ENCODE measurements around the gene EIF3F.

EIF3F gene, protein sequence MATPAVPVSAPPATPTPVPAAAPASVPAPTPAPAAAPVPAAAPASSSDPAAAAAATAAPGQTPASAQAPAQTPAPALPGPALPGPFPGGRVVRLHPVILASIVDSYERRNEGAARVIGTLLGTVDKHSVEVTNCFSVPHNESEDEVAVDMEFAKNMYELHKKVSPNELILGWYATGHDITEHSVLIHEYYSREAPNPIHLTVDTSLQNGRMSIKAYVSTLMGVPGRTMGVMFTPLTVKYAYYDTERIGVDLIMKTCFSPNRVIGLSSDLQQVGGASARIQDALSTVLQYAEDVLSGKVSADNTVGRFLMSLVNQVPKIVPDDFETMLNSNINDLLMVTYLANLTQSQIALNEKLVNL

DNA sequence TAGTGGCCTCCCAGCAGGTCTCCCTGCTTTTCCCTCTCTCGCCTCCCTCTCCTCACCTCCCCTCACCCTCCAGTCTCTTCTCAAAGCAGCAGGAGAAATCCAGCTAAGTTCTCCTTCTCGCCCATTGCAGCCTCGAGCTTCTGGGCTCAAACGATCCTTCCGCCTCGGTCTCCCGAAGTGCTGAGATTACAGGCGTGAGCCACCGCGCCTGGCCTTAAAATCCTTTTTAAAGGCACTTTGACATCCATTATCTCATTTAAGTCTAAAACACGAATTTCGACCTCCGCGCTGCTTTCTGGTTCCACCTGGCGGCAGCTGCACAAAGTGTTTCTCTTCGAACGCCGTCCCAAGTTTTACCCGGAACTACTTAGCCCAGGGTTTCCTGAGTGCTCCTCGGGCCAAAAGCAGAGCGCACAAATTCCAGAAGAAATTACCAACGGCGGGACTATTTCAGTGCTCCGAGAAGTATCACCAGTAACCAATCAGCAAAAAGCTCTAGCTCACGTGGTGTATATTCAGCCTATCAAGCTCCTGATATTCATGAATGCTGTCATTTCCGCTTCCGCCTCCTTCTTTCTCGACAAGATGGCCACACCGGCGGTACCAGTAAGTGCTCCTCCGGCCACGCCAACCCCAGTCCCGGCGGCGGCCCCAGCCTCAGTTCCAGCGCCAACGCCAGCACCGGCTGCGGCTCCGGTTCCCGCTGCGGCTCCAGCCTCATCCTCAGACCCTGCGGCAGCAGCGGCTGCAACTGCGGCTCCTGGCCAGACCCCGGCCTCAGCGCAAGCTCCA is at the start of gene EIF3F:
EIF3F (plus strand) TSS at position 570 of the 792 bp plus-strand sequence; CDS start at position 586, 16 bp downstream.
- DNase-seq (ENCODE audit: low spot score): peak; percentile 99

DNA sequence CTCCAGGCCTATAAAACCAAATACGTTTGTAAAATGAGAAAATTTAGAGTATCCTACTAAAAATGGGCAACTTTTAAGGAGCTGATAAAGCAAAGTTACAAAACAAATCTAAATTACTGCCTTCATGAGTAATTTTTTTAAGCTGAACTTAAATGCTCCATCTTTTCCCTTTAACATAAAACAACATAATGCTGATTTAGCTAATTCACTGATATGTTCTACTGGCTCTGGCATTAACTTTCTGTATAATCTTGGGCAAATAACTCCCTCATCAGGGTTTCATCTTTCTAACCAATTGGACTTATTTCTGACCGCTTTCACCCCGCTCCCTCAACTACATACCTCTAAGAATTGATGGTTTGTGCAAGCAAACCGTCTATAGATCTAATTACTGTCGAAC is 46.0 kb upstream of the EIF3F start:
- DNase-seq (ENCODE audit: low spot score): no peak

DNA sequence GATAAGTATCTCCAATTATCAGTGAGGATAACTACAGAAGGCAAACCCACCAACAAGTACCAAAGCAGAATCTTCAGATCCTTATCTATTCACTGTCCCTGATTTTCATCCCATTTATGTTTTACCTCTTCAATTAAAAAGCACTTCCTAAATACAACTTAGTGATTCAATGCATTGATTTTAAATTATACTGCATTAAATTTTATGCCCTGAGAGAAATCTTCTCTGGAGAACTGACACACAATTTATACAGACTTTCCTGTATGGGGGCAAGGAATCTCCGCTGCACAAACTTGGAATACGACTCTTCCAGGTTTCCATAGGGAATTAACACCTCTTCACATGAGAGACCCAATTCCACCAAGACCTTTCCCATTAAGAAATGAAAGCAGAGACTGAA is 45.5 kb upstream of the EIF3F start, which contains the start of gene OR10A3:
OR10A3 (minus strand) TSS at position 101 of the 400 bp plus-strand sequence. CDS start 2,188 bp downstream, outside the sequence.
- no peak for DNase-seq (ENCODE audit: low spot score)

DNA sequence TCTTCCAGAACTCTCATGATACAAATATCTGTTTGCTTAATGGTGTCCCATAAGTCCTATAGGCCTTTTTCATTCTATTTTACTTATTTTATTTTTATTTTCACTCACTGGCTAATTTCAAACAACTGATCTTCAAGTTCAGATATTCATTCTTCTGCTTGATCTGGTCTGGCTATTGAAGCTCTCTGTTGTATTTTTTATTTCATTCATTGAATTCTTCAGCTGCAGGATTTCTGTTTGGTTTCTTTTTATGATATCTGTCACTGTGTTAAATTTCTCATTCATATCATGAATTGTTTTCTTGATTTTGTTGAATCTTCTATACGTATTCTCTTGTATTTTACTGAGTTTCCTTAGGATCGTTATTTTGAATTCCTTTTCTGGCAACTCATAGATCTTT is 43.0 kb upstream of the EIF3F start:
- DNase-seq (ENCODE audit: low spot score): no peak

DNA sequence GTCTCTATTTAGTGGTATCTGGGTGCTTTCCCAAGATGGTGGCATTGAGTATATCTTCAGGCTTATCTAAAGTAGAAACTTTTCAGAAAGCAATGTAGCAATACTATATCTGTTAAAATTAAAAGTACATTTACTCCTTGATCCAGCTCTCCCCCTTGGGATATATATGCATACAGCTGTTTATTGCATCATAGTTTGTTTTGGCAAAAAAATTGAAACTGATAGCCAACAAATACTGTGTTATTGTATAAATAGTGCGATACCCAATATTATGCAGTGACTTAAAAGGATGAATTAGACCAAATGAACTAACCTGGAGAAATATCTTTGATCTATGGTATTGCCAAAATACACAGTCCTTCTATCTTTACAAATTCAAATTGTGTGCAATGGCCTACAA is 37.2 kb upstream of the EIF3F start:
- no peak for DNase-seq (ENCODE audit: low spot score)

DNA sequence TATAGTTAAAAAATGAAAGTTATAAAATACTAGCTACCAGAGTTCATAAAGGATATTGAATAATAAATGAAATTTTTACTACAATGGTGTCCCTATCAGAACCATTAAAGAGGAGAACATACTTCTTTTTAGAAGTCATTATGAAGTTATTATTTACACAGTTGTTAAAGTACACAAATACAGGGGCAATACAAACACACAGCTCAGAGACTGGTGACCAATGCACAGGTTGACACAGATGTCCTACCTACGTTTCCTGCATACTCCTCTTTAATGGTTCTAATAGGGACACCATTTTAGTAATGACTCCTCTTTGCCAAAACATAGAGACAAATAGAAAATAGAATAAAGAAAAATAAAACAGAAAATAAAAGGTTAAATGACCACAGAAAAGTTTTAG is 31.9 kb upstream of the EIF3F start:
- no peak for DNase-seq (ENCODE audit: low spot score)

DNA sequence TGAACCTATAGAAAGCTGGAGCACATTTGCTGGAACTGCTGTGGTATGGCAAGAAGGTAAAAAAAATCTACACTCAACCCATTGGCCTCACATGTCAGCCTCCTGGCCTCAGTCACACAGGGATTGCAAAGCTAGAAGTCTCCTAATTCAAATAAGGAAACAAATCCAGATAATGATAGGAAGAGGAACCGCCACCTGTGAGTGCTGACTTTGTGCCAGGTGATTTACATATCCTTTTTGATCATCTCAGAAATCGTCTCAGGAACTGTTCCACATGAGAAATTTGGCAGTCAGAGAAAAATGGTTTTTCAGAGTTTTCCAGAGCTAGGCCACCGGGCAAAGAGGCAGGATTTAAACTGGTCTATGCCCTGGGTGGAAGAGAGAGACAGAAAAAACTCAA is 22.9 kb upstream of the EIF3F start:
- no peak for DNase-seq (ENCODE audit: low spot score)

DNA sequence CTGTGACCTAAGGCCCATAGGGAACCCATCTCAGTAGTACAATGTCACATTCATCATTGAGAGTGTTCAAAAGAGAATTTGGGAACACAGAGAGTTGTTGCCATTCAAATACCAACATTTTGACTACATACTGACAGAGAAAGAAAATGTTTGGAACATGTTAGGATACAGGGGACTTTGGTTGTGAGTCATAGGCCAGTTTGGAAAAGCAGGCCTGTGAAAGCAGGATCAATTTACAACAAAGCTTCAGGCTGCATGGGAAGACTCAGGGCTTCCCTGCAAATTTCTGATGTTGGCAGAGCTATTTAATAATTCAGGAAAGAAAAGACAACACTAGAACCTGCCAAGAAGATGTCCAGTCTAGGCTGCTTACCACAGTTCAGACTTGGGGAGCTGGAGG is 22.3 kb upstream of the EIF3F start:
- no peak for DNase-seq (ENCODE audit: low spot score)

DNA sequence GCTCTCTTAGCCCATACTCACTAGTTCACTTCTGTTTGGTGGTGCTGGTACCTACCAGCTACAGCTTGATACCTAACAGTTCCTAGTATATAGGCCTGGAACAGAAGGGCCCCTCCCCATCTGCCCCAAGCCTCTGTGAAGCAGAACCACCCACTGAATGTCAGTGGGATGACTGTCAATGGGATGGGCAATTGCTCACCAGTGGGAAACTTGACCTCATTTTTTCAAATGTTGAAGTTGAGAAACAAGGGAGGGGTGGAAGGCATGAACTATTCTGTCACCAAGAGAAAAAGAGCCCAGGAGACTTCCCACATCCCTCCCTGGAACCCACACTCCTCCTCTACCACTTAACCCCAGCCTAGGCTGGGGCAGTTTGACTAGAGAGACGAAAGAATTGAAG is 21.8 kb upstream of the EIF3F start, which contains the start of gene NLRP10:
NLRP10 (minus strand) TSS at position 62 of the 400 bp plus-strand sequence. CDS start 1,952 bp downstream, outside the sequence.
- DNase-seq (ENCODE audit: low spot score): no peak

DNA sequence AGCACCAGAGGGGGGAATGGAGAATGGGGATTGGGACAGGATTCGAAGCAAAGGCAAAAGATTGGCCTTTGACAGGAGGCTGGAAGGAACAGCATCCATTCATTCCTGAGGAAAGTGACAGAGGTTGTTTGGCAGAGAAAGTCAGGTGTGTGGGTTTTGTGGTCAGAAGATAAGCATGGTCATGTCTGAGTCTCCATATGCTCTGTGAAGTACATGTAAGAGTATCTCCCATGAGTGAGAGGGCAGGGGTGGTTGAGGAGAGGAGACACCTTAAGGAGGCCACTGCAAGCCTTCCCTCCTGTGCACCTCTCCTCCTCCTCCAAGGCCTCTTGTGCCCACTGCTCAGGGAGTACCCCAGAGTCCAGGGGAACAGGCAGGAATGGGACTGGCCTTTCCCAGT is 20.0 kb upstream of the EIF3F start:
- DNase-seq (ENCODE audit: low spot score): no peak

DNA sequence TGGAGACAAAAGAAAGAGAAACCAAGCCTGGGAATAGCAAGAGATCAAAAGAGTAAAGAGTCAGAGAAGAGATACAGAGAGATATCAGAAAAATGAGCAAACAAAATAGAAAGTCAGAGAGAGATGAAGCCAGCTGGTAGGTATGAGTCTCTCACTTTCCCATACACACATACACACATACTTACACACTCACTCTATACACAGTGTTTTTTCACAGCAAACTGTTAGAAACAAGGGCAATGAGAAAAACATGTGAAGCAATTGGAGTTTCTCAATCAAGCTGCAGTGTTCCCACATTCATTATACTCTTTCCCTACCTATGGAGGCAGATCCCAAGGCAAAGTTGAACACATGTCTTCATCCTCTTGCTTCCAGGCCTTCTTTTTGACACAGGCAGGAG is 19.3 kb upstream of the EIF3F start:
- DNase-seq (ENCODE audit: low spot score): no peak

DNA sequence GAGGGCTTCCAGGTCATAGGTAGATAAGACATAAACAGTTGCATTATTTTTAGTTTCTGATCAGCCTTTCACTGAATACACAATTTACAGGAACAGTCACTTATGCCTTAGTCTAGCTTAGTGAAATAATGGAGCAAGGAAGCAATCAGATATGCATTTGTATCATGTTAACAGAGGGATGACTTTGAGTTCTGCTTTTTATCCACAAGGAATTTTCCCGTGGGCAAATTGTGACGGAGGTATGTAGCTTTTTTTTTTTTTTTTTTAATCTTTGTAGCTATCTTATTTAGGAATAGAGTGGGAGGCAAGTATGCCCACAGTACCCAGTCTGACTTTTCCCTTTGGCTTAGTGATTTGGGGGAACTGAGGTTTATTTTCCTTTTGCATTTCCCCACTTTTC is 18.5 kb upstream of the EIF3F start:
- DNase-seq (ENCODE audit: low spot score): no peak

DNA sequence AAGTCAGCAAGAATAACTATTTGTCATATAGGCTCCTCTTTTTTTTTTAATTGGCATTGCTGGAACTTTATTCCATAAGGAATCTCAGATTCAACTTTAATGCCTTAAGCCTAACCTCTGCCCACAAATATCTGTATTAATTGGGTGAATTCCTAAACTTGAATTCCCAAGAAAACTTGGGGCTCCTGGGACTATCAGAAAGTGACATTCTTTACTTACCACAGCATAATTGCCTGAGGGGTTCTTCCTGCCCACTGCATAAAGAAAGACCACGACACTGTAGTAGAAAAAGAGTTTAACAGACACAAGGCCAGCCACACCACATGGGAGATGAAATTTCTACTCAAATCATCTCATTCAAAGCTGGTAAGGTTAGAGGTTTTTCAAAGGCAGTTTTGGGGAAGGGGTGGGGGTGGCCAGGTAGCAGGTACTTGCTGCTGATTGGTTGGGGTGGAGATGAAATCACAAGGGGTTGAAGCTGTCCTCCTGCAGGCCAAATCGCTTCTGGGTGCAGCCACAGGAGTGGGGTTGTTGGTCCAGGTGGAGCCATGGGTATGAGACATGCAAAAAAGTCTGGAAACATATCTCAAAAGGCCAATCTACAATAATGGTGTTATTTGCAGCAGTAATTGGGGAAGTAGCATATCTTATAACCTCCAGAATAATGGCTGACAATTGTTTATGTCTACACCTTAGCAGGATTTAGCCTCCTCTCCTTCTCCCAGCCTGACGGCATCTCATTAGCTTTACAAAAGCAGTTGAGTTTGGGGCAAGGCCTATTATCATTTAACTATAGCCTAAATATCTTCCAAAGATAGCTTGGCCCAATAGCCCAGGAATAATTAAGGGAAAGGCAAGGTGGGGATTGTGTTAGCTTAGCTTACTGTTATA is 17.1 kb upstream of the EIF3F start:
- DNase-seq (ENCODE audit: low spot score): no peak

DNA sequence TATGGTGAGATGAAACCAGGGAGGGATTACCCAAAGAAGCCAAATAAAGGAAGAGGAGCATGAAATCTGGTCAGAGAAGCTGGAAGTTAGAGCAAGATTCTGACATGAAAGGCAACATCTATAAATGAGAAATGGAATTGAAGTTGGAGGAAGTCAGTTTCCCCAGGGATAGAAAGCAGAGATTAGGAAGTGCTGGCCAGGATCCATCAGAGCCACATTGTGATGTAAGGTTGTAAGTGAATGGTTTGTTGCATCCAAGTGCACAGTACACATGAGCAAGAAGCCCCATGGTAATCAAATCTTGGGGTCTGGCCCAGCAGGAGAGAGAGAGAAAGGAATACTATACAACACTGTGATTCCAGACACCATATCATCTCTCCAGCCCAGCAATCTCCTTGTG is 15.3 kb upstream of the EIF3F start:
- no peak for DNase-seq (ENCODE audit: low spot score)

DNA sequence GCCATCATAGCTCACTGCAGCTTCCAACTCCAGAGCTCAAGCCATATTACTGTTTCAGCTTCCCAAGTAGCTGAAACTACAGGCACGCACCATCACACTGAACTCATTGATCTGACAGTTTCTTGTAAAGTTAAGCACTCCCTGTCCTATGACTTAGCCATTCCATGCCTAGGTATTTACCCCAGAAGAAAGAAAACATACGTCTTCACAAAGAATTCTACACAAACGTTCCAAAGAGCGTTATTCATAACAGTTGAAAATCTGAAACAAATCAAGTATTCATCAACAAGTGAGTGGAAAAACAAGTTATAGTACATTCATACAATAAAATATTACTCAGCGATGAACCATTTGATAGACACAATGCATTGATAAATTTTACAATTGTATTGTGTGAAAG is 14.1 kb upstream of the EIF3F start:
- no peak for DNase-seq (ENCODE audit: low spot score)

DNA sequence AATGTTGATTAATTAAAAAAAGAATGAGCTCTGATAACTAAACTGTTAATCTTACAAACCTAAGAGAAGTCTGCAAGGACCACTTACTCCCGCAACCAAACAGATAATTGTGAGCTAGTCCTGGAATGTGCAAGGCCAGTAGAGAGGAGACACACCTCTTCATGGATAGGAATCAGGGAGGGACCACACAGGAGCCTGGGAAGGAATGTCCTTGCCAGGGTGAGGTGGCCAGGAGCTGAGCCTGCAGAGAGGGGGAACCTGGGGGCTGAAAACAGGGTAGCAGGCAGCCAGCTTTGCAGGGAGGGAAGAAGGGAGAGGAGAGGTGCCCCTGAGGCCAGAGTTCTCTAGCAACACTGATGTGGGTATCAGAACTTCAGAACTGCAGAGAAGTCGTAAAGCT is 12.5 kb upstream of the EIF3F start:
- DNase-seq (ENCODE audit: low spot score): no peak

DNA sequence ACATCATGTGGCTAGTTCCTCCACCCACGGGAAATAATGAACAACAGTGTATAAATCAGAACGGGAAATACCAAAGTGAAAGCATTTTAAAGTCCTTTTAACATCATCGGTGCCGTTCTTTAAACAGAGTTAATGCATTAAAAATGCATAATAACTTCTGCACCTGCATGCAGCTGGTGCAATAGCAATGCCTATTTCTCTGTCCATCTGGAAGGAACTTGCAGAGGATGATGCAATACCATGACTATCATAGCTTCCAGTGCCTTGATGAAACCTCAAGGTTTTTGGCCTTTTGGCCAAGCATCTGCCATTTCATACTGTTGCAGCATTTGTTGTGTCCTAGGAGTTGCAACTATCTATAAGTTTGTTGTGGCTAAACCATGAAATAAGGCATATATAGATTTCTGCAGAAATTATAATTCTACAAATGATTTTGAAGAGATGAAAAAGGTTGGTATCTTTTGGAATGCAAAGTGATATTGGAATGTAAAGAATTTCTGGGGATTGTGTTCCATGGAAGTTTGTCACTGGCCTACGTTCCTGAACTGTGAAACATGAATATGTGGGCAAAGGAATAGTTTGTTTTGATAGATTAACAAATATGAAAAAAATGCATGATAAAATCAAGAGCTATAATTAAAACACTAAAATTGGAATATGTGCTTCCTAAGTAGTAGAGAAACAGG is 9.8 kb upstream of the EIF3F start:
- DNase-seq (ENCODE audit: low spot score): peak; percentile 29

DNA sequence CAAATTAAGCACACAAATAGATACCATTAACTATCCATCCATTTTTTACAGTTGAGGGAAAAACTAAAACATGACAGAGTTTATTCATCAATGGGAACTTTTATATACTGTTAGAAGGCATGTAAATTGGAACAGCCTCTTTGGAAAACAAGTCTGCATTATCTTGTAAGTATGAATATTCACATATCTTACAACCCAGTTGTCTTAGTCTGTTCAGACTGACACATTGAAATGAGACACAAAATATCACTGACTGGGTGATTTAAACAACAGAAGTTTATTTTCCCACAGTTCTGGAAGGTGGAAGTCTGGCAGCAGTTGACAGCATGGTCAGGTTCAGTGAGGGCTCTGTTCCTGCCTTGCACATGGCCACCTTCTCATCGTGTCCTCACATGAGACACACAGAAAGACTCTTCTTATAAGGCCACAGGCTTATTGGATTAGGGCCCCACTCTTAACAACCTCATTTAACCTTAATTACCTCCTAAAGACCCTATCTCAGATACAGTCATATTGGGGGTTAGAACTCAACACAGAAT is 5.4 kb upstream of the EIF3F start:
- DNase-seq (ENCODE audit: low spot score): no peak

DNA sequence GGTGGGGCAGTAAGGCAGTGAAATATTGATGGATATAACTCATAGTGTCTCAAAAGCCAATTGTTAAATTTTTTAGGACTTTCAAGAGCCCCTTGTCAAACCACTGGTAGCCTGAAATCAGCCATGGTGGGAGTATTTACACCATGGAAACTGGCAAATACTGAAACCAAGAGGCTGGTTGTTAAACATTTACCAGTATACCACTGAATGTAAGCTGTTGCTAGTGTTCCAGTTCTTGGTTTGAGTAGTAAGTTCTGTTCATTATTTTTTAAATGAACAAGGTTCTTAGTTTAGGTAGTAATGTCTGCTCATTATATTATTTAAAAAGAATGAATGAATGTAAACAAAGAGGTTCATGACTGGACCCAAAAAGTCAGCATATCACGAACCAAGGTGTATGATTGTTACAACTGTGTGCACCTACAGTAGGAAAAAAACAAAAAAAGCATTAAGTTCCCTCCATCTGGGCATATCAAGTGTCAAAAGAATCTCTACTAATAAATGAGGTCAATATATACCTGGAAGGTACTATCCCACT is 4.5 kb upstream of the EIF3F start:
- DNase-seq (ENCODE audit: low spot score): no peak

DNA sequence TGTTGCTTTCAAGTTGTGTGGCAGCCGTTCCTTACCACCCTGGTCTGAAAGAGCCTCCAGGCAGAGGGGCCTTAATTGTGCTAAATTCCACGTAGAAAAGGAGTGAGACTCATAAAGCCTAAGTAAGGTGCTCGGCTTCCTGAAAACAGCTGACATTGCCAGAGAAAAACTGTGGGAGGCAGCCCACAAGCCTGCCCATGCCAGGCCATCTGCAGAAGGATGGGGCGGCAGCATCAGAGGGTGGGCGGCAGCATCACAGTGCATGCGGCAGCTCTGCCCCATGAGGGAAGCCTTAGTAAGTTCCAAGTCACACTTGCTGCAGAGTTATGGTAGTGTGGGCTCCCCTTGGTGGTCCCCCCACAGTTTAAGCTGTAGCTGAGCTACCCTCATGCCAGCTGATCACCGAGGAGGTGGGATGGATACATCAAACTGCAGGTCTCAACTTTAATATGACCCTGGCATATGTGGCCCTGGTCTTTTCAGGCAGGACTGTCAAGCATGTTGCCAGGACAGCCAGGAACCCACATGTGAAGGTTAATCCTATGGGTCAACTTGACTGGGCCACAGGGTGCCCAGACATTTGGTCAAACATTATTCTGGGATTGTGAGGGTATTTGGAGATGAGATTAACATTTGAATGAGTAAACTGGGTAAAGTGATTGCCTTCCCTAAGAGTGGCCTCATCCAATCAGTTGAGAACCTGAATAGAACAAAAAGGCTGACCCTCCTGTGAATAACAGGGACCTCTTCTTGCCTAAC is 3.1 kb upstream of the EIF3F start:
- no peak for DNase-seq (ENCODE audit: low spot score)
